H1 (cell line): ENCODE data around the gene KRTAP29-1. TPM values are rescaled to one million over a fixed set of nuclear protein-coding genes. Genes with fewer than 3 reads are reported as not detected.

Source experiments
- CBX5 ChIP-seq: fragments of 300-800, 300-1000 bp; sonication (generic); IDR thresholded peaks from 2 replicates; pipeline ENCODE4 v1.7.1; 2016; ENCODE audit warnings: antibody characterized with exemption, low read length, low read depth
- GABPA ChIP-seq: IDR thresholded peaks from 2 replicates; pipeline ENCODE4 v1.6.1; 2011; ENCODE audit warnings: mild to moderate bottlenecking, low read length, moderate library complexity, borderline replicate concordance; ENCODE audit not compliant: insufficient read depth
- PHF8 ChIP-seq: fragments of 200-600 bp; sonication (generic); conservative IDR thresholded peaks from 2 replicates; pipeline ENCODE4 v1.7.1; 2012; ENCODE audit warnings: low read depth, mild to moderate bottlenecking, inconsistent platforms, low read length, moderate library complexity
- RXRA ChIP-seq: IDR thresholded peaks from 2 replicates; pipeline ENCODE4 v1.6.1; 2011; ENCODE audit warnings: low read depth, mild to moderate bottlenecking, low read length, moderate library complexity; ENCODE audit not compliant: insufficient read depth
- SP2 ChIP-seq: IDR thresholded peaks from 2 replicates; pipeline ENCODE4 v1.6.1; 2012; ENCODE audit warnings: mild to moderate bottlenecking, low read length, inconsistent platforms
- polyA plus RNA-seq, 7 experiments: library from polyadenylated mRNA; depleted of rRNA in 3 of 7; stranded (reverse) in 5 of 7; unstranded in 2 of 7; fragments of >200 nt in 5 of 7; fragments of 200-250 nt in 2 of 7; gene quantifications; 1 replicate in 5 of 7; 2 replicates in 1 of 7; 4 replicates in 1 of 7; pipeline versions ENCODE4 v1.2.1 to v1.2.3, GENCODE V29; 2011 to 2013; ENCODE audit warnings: missing spikeins in 2 of 7, mixed read lengths in 2 of 7
- total RNA-seq: library from RNA; stranded (reverse); fragmentation: NEBNext Ultra II Directional; extraction: Animal tissue kit (Norgen Biotek cat#: 25700); gene quantifications from 2 replicates; pipeline ENCODE4 v1.2.1, GENCODE V29; 2021

KRTAP29-1 gene
- total and polyA plus RNA-seq, 2 of the 8 experiments (the other 6 are each of a cell fraction or from before 2014, with no cell fraction given), result not detected

DNA sequence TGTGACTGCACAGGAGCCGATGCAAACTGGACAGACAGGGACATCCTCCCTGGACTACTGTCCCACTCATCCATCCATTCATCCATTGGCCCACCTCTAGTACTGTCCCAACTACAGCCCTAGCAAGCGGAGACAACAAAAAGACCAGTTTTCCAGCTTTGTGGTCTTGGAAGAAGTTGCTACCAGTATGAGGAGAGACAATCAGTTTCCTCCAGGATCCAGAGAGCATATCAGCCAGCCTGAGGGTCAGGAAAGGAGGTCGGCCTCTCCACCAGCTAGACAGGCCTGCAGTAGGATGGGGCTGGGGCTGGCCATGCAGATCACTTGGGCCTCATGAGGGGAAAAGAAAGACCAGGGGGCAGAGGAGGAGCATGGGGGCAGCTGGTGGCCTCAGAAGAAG is 31.2 kb upstream of the KRTAP29-1 start (continued):
- TF ChIP-seq RXRA (no peak), GABPA (no peak), CBX5 (no peak), SP2 (no peak), PHF8 (no peak)
